K562 (cell line): ENCODE measurements around the gene NLRP4. TPM values are rescaled to one million over a fixed set of nuclear protein-coding genes. Genes with fewer than 3 reads are reported as not detected.

Experiments used
- ATAC-seq: fragments of 200-7000 bp; cut with Tn5 transposase; 3 replicates; pipeline ENCODE4 v1.9.1; 2020; ENCODE audit warnings: moderate library complexity
- BruUV-seq: library from RNA; stranded (reverse); fragments of 400-500 nt; replicated peaks from 2 replicates; lab custom pipeline; 2021; lab: Mats Ljungman, UMichigan
- CTCF ChIA-PET: fragments of 300-600 bp; formaldehyde crosslinking; extraction: SDS; loops from one replicate; lab custom pipeline; 2021; ENCODE audit warnings: low intra/inter-chr PET ratio; lab: Yijun Ruan, JAX
- POLR2A ChIA-PET: fragments of 300-600, 350-650 bp; sonication (Branson Sonifier 250); formaldehyde crosslinking; extraction: SDS; loops from one replicate; lab custom pipeline; 2021; ENCODE audit warnings: antibody characterized with exemption, inconsistent platforms; lab: Yijun Ruan, JAX
- DNase-seq, 4 experiments: peaks; one replicate each; pipeline versions ENCODE4 v3.0.0 to v3.0.0-alpha.2; 2011 to 2018; ENCODE audit warnings: low spot score in 3 of 4, mixed read lengths in 3 of 4; ENCODE audit errors: extremely low read depth in 1 of 4
- FAIRE-seq: peaks from 2 replicates; lab custom pipeline; 2011; peaks lifted over from hg19 to GRCh38; lab: Jason Lieb, UNC
- H2AFZ ChIP-seq: 2 replicates; pipeline ENCODE4 v1.6.0; 2011; ENCODE audit warnings: low read depth, low read length, control low read depth, inconsistent platforms
- H3K27ac ChIP-seq: fragments of 200-600 bp; 3 replicates; pipeline ENCODE4 v1.8.0; 2011; ENCODE audit warnings: low read depth, mild to moderate bottlenecking, control low read depth, inconsistent platforms, low read length, moderate library complexity, mixed read lengths; ENCODE audit errors: extremely low read depth
- H3K27me3 ChIP-seq, 2 experiments: fragments of 300-600 bp in 1 of 2; 2 replicates in 1 of 2; 3 replicates in 1 of 2; pipeline versions ENCODE4 v1.6.0 to v1.8.0; 2011; ENCODE audit warnings: inconsistent platforms in 2 of 2, low read length in 2 of 2, mild to moderate bottlenecking in 1 of 2, mixed read lengths in 1 of 2, moderate library complexity in 1 of 2; ENCODE audit not compliant: control insufficient read depth in 2 of 2, insufficient read depth in 2 of 2
- H3K36me3 ChIP-seq: fragments of 300-600 bp; 3 replicates; pipeline ENCODE4 v1.8.0; 2011; ENCODE audit warnings: mild to moderate bottlenecking, low read length, inconsistent platforms; ENCODE audit not compliant: control insufficient read depth, insufficient read depth
- H3K4me1 ChIP-seq, 2 experiments: fragments of 200-600 bp in 1 of 2; replicated peaks in 1 of 2; 2 replicates in 1 of 2; 3 replicates in 1 of 2; pipeline versions ENCODE4 v1.5.1 to v1.8.0; 2011; ENCODE audit warnings: inconsistent platforms in 2 of 2, low read length in 2 of 2, mild to moderate bottlenecking in 1 of 2, mixed read lengths in 1 of 2, moderate library complexity in 1 of 2; ENCODE audit not compliant: control insufficient read depth in 2 of 2, insufficient read depth in 2 of 2
- H3K4me2 ChIP-seq: 2 replicates; pipeline ENCODE4 v1.6.1; 2011; ENCODE audit warnings: low read length, control low read depth, inconsistent platforms, mixed read lengths; ENCODE audit not compliant: insufficient read depth
- H3K4me3 ChIP-seq: fragments of 200-600 bp; sonication (generic), shearing (Covaris generic); 2 replicates; pipeline ENCODE4 v1.5.1; 2016; ENCODE audit warnings: control low read depth, inconsistent platforms
- H3K79me2 ChIP-seq: fragments of 200-600 bp; 3 replicates; pipeline ENCODE4 v1.8.0; 2011; ENCODE audit warnings: low read length, inconsistent platforms; ENCODE audit not compliant: control insufficient read depth, insufficient read depth
- H3K9ac ChIP-seq, 2 experiments: 2 replicates each; pipeline versions ENCODE4 v1.6.0 to v1.6.1; 2011; ENCODE audit warnings: low read depth in 2 of 2, low read length in 2 of 2, control low read depth in 1 of 2, inconsistent platforms in 1 of 2, mild to moderate bottlenecking in 1 of 2, mixed read lengths in 1 of 2; ENCODE audit not compliant: insufficient read depth in 1 of 2
- H3K9me1 ChIP-seq: one replicate; pipeline ENCODE4 v1.6.0; 2011; ENCODE audit warnings: inconsistent platforms, mild to moderate bottlenecking, low read length, moderate library complexity; ENCODE audit not compliant: control insufficient read depth, insufficient read depth
- H3K9me3 ChIP-seq: replicated peaks from 2 replicates; pipeline ENCODE4 v1.5.1; 2011; ENCODE audit warnings: low read depth, low read length, inconsistent platforms; ENCODE audit not compliant: control insufficient read depth, insufficient read depth
- H4K20me1 ChIP-seq: replicated peaks from 2 replicates; pipeline ENCODE4 v1.6.1; 2011; ENCODE audit warnings: low read length, inconsistent platforms, mixed read lengths; ENCODE audit not compliant: control insufficient read depth, insufficient read depth
- ARNT ChIP-seq, 2 experiments: fragments of 450-650 bp; IDR thresholded peaks; 2 replicates each; pipeline ENCODE4 v1.6.1; 2016; ENCODE audit warnings: mild to moderate bottlenecking in 1 of 2
- FIP1L1 ChIP-seq: fragments of 200-400 bp; formaldehyde crosslinking; IDR thresholded peaks from 2 replicates; pipeline ENCODE4 v1.6.1; 2018; ENCODE audit warnings: mild to moderate bottlenecking, low read depth, low read length; ENCODE audit not compliant: poor library complexity, severe bottlenecking
- STAT5B ChIP-seq: fragments of 250-450 bp; sonication (Bioruptor Pico); IDR thresholded peaks from 2 replicates; pipeline ENCODE4 v1.8.0; 2021; ENCODE audit warnings: mild to moderate bottlenecking, inconsistent platforms
- TEAD2 ChIP-seq: fragments of 450-650 bp; IDR thresholded peaks from 2 replicates; pipeline ENCODE4 v1.6.1; 2016; ENCODE audit warnings: missing genetic modification characterization, control low read depth, missing compliant biosample characterization
- THRAP3 ChIP-seq: fragments of 450-650 bp; IDR thresholded peaks from 2 replicates; pipeline ENCODE4 v1.6.1; 2016; ENCODE audit warnings: mild to moderate bottlenecking, inconsistent platforms, borderline replicate concordance
- ZBTB2 ChIP-seq: fragments of 450-650 bp; IDR thresholded peaks from 2 replicates; pipeline ENCODE4 v1.6.1; 2016; ENCODE audit warnings: antibody characterized with exemption
- ZNF778 ChIP-seq: fragments of 450-650 bp; formaldehyde crosslinking; IDR thresholded peaks from 2 replicates; pipeline ENCODE4 v1.4.0; 2020; ENCODE audit warnings: mild to moderate bottlenecking, moderate library complexity
- WGBS: fragments of 100-300 bp; shearing (Covaris generic); methylation state at CpG from one replicate; pipeline ENCODE4 v1.1.6; 2016; ENCODE audit warnings: low coverage, mixed read lengths; ENCODE audit not compliant: insufficient coverage; ENCODE audit errors: missing lambda C conversion rate; 5-methylcytosine and 5-hydroxymethylcytosine counted together
- in situ Hi-C: fragments of 300-500 bp; cut with MboI; formaldehyde crosslinking; loops from 4 replicates; pipeline ENCODE4 v1.15.0; 2018; ENCODE audit warnings: inconsistent platforms, mixed read lengths
- intact Hi-C: fragments of 100-400 bp; cut with micrococcal nuclease; formaldehyde crosslinking; loops from 2 replicates; pipeline ENCODE4 v1.14.2; 2022
- polyA plus RNA-seq, 8 experiments: library from polyadenylated mRNA; depleted of rRNA in 4 of 8; stranded (reverse) in 5 of 8; unstranded in 3 of 8; fragments of >200 nt; fragmentation: Nextera tagmentation in 2 of 8; fragmentation: Illumina TruSeq in 1 of 8; extraction: Ambion mirVana in 2 of 8; extraction: Trizol in 1 of 8; gene quantifications; 2 replicates each; pipeline versions ENCODE4 v1.2.1 to v1.2.3, GENCODE V29; 2011 to 2014; ENCODE audit warnings: inconsistent platforms in 1 of 8, missing spikeins in 1 of 8
- total RNA-seq, 7 experiments: library from RNA; depleted of rRNA in 6 of 7; stranded (reverse); fragments of >200 nt in 6 of 7; fragmentation: Illumina TruSeq in 2 of 7; extraction: Trizol in 2 of 7; gene quantifications; 2 replicates each; pipeline versions ENCODE4 v1.2.1 to v1.2.3, GENCODE V29; 2011 to 2021; ENCODE audit warnings: low replicate concordance in 1 of 7
- TF ChIP-seq, protein P1 (sequence below), 2 experiments: fragments of 450-650 bp in 1 of 2; IDR thresholded peaks; 2 replicates each; pipeline ENCODE4 v1.6.1; 2011 to 2017; ENCODE audit warnings: low read depth in 2 of 2, antibody characterized with exemption in 1 of 2, borderline replicate concordance in 1 of 2, low read length in 1 of 2, mild to moderate bottlenecking in 1 of 2, mixed read lengths in 1 of 2; ENCODE audit not compliant: control insufficient read depth in 1 of 2

Gene NLRP4
- total and polyA plus RNA-seq, 9 of the 15 experiments (the other 6 are each of a cell fraction or from before 2014, with no cell fraction given): 0.03 to 0.14 (median 0.05) TPM; not detected in 3

GRCh38 chr19:55867101-55867500 lies 30.8 kb downstream of the NLRP4 start:
- CTCF ChIA-PET: no interaction called here
- no peak overlapping the region for H3K4me2 ChIP-seq
- H4K20me1 ChIP-seq: no peaks in the 10 kb centered on the region
- ATAC-seq: no peak
- in situ Hi-C loops (no loop called here), intact Hi-C loops (no loop called here)
- H3K27ac ChIP-seq: no peak overlapping the region
- no peak overlapping the region for H3K4me3 ChIP-seq
- no peak overlapping the region for H2AFZ ChIP-seq
- H3K36me3 ChIP-seq: no peaks in the 10 kb centered on the region
- no peaks in the 10 kb centered on the region for H3K4me1 ChIP-seq
- H3K9ac ChIP-seq: no peak overlapping the region
- no TSS peak for BruUV-seq
- DNase-seq: no peak
- peaks cover 0 to 25% of the 10 kb centered on the region in 2 experiments; a peak in 2 of 5 replicates for H3K27me3 ChIP-seq
- no peaks in the 10 kb centered on the region for H3K79me2 ChIP-seq
- H3K9me1 ChIP-seq: no peaks in the 10 kb centered on the region
- no peaks in the 10 kb centered on the region for H3K9me3 ChIP-seq
- 3% methylated on average over 7 of the region's 7 CpGs for WGBS
- POLR2A ChIA-PET: no interaction called here
- TF ChIP-seq TEAD2 (tag) (no peak), ZNF778 (CRISPR knock-in tag) (no peak), ZBTB2 (no peak), THRAP3 (no peak), FIP1L1 (no peak), ARNT (IDR thresholded peaks at IDR 0.05) (no peak), STAT5B (CRISPR knock-in tag) (no peak)
- TF ChIP-seq, protein P1, sequence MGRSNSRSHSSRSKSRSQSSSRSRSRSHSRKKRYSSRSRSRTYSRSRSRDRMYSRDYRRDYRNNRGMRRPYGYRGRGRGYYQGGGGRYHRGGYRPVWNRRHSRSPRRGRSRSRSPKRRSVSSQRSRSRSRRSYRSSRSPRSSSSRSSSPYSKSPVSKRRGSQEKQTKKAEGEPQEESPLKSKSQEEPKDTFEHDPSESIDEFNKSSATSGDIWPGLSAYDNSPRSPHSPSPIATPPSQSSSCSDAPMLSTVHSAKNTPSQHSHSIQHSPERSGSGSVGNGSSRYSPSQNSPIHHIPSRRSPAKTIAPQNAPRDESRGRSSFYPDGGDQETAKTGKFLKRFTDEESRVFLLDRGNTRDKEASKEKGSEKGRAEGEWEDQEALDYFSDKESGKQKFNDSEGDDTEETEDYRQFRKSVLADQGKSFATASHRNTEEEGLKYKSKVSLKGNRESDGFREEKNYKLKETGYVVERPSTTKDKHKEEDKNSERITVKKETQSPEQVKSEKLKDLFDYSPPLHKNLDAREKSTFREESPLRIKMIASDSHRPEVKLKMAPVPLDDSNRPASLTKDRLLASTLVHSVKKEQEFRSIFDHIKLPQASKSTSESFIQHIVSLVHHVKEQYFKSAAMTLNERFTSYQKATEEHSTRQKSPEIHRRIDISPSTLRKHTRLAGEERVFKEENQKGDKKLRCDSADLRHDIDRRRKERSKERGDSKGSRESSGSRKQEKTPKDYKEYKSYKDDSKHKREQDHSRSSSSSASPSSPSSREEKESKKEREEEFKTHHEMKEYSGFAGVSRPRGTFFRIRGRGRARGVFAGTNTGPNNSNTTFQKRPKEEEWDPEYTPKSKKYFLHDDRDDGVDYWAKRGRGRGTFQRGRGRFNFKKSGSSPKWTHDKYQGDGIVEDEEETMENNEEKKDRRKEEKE (IDR thresholded peaks at IDR 0.05; ENCODE audit: borderline replicate concordance in 1 of 2, control insufficient read depth in 1 of 2, low read depth in 2 of 2, low read length in 1 of 2): no peak
- FAIRE-seq: no peak
